SK-N-SH treated with all-trans-retinoic acid at 6 μM for 48 hours (cell line): ENCODE results near the gene KPNA1.

Experiments
- ATAC-seq: fragments of 200-7000 bp; cut with Tn5 transposase; 3 replicates; pipeline ENCODE4 v1.9.1; 2020; ENCODE audit warnings: mild to moderate bottlenecking, moderate library complexity
- CSDC2 ChIP-seq: fragments of 250-450 bp; sonication (Bioruptor Pico); IDR thresholded peaks from 2 replicates; pipeline ENCODE4 v1.5.0; 2020; ENCODE audit warnings: mild to moderate bottlenecking, moderate library complexity
- ESRRG ChIP-seq: fragments of 250-450 bp; sonication (Bioruptor Pico); IDR thresholded peaks from 2 replicates; pipeline ENCODE4 v1.6.1; 2021; ENCODE audit warnings: mild to moderate bottlenecking
- GLIS3 ChIP-seq: fragments of 250-450 bp; sonication (Bioruptor Pico); IDR thresholded peaks from 2 replicates; pipeline ENCODE4 v1.5.0; 2020; ENCODE audit warnings: mild to moderate bottlenecking, moderate library complexity
- OSR1 ChIP-seq: fragments of 250-450 bp; sonication (Bioruptor Pico); IDR thresholded peaks from 2 replicates; pipeline ENCODE4 v1.8.0; 2022; ENCODE audit warnings: moderate library complexity, mild to moderate bottlenecking, inconsistent platforms
- POU6F1 ChIP-seq: fragments of 250-450 bp; sonication (Bioruptor Pico); IDR thresholded peaks from 2 replicates; pipeline ENCODE4 v1.8.0; 2021; ENCODE audit warnings: low read depth, mild to moderate bottlenecking, moderate library complexity, borderline replicate concordance
- PPARA ChIP-seq: fragments of 250-450 bp; sonication (Bioruptor Pico); IDR thresholded peaks from 2 replicates; pipeline ENCODE4 v1.5.0; 2020; ENCODE audit warnings: mild to moderate bottlenecking, borderline replicate concordance
- RARB ChIP-seq: fragments of 250-450 bp; sonication (Bioruptor Pico); IDR thresholded peaks from 2 replicates; pipeline ENCODE4 v1.8.0; 2021; ENCODE audit warnings: mild to moderate bottlenecking, moderate library complexity
- SNAI2 ChIP-seq: fragments of 250-450 bp; sonication (Bioruptor Pico); IDR thresholded peaks from 2 replicates; pipeline ENCODE4 v1.5.0; 2020; ENCODE audit warnings: mild to moderate bottlenecking, moderate library complexity
- TCF4 ChIP-seq: fragments of 250-450 bp; sonication (Bioruptor Pico); IDR thresholded peaks from 2 replicates; pipeline ENCODE4 v1.8.0; 2021; ENCODE audit warnings: mild to moderate bottlenecking, moderate library complexity, borderline replicate concordance
- TOX ChIP-seq: fragments of 250-450 bp; sonication (Bioruptor Pico); IDR thresholded peaks from 2 replicates; pipeline ENCODE4 v1.8.0; 2021; ENCODE audit warnings: mild to moderate bottlenecking, moderate library complexity, borderline replicate concordance
- ZFP30 ChIP-seq: fragments of 450-650 bp; formaldehyde crosslinking; IDR thresholded peaks from 2 replicates; pipeline ENCODE4 v1.5.0; 2022; ENCODE audit warnings: mild to moderate bottlenecking, moderate library complexity
- ZNF565 ChIP-seq: fragments of 450-650 bp; formaldehyde crosslinking; conservative IDR thresholded peaks from 2 replicates; pipeline ENCODE4 v1.5.0; 2020; ENCODE audit warnings: low read depth, mild to moderate bottlenecking, moderate library complexity
- ZNF70 ChIP-seq: fragments of 450-650 bp; formaldehyde crosslinking; IDR thresholded peaks from 2 replicates; pipeline ENCODE4 v1.5.0; 2020; ENCODE audit warnings: mild to moderate bottlenecking, moderate library complexity
- ZNF8 ChIP-seq: fragments of 450-650 bp; formaldehyde crosslinking; IDR thresholded peaks from 2 replicates; pipeline ENCODE4 v1.5.0; 2020; ENCODE audit warnings: mild to moderate bottlenecking, moderate library complexity
- TF ChIP-seq, protein P1 (sequence below): fragments of 250-450 bp; sonication (Bioruptor Pico); IDR thresholded peaks from 2 replicates; pipeline ENCODE4 v1.5.1; 2021; ENCODE audit warnings: mild to moderate bottlenecking, moderate library complexity
- TF ChIP-seq, protein P2 (sequence below): fragments of 250-450 bp; sonication (Bioruptor Pico); IDR thresholded peaks from 2 replicates; pipeline ENCODE4 v1.8.0; 2020; ENCODE audit warnings: mild to moderate bottlenecking, moderate library complexity, borderline replicate concordance

Gene KPNA1

GRCh38 chr3:122392868-122393844 is 121.6 kb downstream of the KPNA1 start (continued):
- TF ChIP-seq, protein P1, sequence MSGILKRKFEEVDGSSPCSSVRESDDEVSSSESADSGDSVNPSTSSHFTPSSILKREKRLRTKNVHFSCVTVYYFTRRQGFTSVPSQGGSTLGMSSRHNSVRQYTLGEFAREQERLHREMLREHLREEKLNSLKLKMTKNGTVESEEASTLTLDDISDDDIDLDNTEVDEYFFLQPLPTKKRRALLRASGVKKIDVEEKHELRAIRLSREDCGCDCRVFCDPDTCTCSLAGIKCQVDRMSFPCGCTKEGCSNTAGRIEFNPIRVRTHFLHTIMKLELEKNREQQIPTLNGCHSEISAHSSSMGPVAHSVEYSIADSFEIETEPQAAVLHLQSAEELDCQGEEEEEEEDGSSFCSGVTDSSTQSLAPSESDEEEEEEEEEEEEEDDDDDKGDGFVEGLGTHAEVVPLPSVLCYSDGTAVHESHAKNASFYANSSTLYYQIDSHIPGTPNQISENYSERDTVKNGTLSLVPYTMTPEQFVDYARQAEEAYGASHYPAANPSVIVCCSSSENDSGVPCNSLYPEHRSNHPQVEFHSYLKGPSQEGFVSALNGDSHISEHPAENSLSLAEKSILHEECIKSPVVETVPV (CRISPR knock-in tag), result no peak
- TF ChIP-seq ZFP30 (no peak), SNAI2 (CRISPR knock-in tag) (no peak), TOX (CRISPR knock-in tag) (no peak)

- TF ChIP-seq, protein P1 (CRISPR knock-in tag), result no peak
- TF ChIP-seq TCF4 (CRISPR knock-in tag) (no peak), OSR1 (CRISPR knock-in tag) (no peak), PPARA (CRISPR knock-in tag) (no peak), RARB (CRISPR knock-in tag) (no peak)
- ATAC-seq, result no peak
These were observed 122.9 kb downstream of the KPNA1 start for GRCh38 chr3:122391681-122392446.

GRCh38 chr3:122390665-122391064 is 124.1 kb downstream of the KPNA1 start:
- no peak for ATAC-seq

GRCh38 chr3:122389892-122390291 is 124.8 kb downstream of the KPNA1 start:
- TF ChIP-seq GLIS3 (CRISPR knock-in tag) (no peak), CSDC2 (CRISPR knock-in tag) (no peak), ESRRG (CRISPR knock-in tag) (no peak), PPARA (CRISPR knock-in tag) (no peak)
- TF ChIP-seq, protein P2, sequence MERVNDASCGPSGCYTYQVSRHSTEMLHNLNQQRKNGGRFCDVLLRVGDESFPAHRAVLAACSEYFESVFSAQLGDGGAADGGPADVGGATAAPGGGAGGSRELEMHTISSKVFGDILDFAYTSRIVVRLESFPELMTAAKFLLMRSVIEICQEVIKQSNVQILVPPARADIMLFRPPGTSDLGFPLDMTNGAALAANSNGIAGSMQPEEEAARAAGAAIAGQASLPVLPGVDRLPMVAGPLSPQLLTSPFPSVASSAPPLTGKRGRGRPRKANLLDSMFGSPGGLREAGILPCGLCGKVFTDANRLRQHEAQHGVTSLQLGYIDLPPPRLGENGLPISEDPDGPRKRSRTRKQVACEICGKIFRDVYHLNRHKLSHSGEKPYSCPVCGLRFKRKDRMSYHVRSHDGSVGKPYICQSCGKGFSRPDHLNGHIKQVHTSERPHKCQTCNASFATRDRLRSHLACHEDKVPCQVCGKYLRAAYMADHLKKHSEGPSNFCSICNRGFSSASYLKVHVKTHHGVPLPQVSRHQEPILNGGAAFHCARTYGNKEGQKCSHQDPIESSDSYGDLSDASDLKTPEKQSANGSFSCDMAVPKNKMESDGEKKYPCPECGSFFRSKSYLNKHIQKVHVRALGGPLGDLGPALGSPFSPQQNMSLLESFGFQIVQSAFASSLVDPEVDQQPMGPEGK (CRISPR knock-in tag), result no peak
- ATAC-seq, result no peak

More at GRCh38 chr3:122390665-122391064, 124.1 kb downstream of the KPNA1 start:
- no peak for TF ChIP-seq POU6F1
- no peak for TF ChIP-seq ZNF565 (CRISPR knock-in tag)
- no peak for TF ChIP-seq ZNF8
- no peak for TF ChIP-seq SNAI2 (CRISPR knock-in tag)
- TF ChIP-seq ZNF70 (CRISPR knock-in tag), result no peak
- TF ChIP-seq, protein P2 (CRISPR knock-in tag), result no peak
- TF ChIP-seq ESRRG (CRISPR knock-in tag), result no peak
- no peak for TF ChIP-seq PPARA (CRISPR knock-in tag)
- no peak for TF ChIP-seq OSR1 (CRISPR knock-in tag)
- no peak for TF ChIP-seq CSDC2 (CRISPR knock-in tag)
- no peak for TF ChIP-seq TOX (CRISPR knock-in tag)
